K562 (cell line): ENCODE data around the gene FBXW9. TPM values are rescaled to one million over a fixed set of nuclear protein-coding genes. Genes with fewer than 3 reads are reported as not detected.

Source experiments
- BCLAF1 ChIP-seq, 2 experiments: fragments of 450-650 bp in 1 of 2; IDR thresholded peaks; 2 replicates each; pipeline ENCODE4 v1.6.1; 2011 to 2017; ENCODE audit warnings: low read depth in 2 of 2, antibody characterized with exemption in 1 of 2, borderline replicate concordance in 1 of 2, low read length in 1 of 2, mild to moderate bottlenecking in 1 of 2, mixed read lengths in 1 of 2; ENCODE audit not compliant: control insufficient read depth in 1 of 2
- EP400 ChIP-seq: fragments of 450-650 bp; IDR thresholded peaks from 2 replicates; pipeline ENCODE4 v1.6.1; 2017; ENCODE audit warnings: antibody characterized with exemption, mild to moderate bottlenecking, moderate library complexity
- ETS1 ChIP-seq: conservative IDR thresholded peaks from 2 replicates; pipeline ENCODE4 v1.6.1; 2011; ENCODE audit warnings: low read depth, mild to moderate bottlenecking, low read length; ENCODE audit not compliant: control insufficient read depth
- LARP7 ChIP-seq: fragments of 450-650 bp; IDR thresholded peaks from 2 replicates; pipeline ENCODE4 v1.6.1; 2016
- NKRF ChIP-seq: fragments of 450-650 bp; IDR thresholded peaks from 2 replicates; pipeline ENCODE4 v1.6.1; 2016; ENCODE audit warnings: borderline replicate concordance
- RAD21 ChIP-seq, 2 experiments: fragments of 250-450 bp in 1 of 2; fragments of 450-650 bp in 1 of 2; sonication (Bioruptor Pico) in 1 of 2; formaldehyde crosslinking in 1 of 2; IDR thresholded peaks in 1 of 2; conservative IDR thresholded peaks in 1 of 2; 2 replicates each; pipeline versions ENCODE4 v1.4.0 to v1.8.0; 2020 to 2022; ENCODE audit warnings: mild to moderate bottlenecking in 2 of 2, moderate library complexity in 1 of 2
- TSC22D4 ChIP-seq: fragments of 450-650 bp; IDR thresholded peaks from 2 replicates; pipeline ENCODE4 v1.6.1; 2016; ENCODE audit warnings: missing genetic modification characterization, missing biosample characterization, control low read depth
- ZNF253 ChIP-seq: fragments of 250-450 bp; sonication (Bioruptor Pico); conservative IDR thresholded peaks from 2 replicates; pipeline ENCODE4 v1.6.1; 2021; ENCODE audit warnings: mild to moderate bottlenecking
- ZNF280A ChIP-seq: fragments of 450-650 bp; IDR thresholded peaks from 2 replicates; pipeline ENCODE4 v1.6.1; 2018; ENCODE audit warnings: mild to moderate bottlenecking, low read depth; ENCODE audit not compliant: partially characterized antibody
- ZNF695 ChIP-seq: fragments of 450-650 bp; formaldehyde crosslinking; IDR thresholded peaks from 2 replicates; pipeline ENCODE4 v1.4.0; 2020; ENCODE audit warnings: mild to moderate bottlenecking, moderate library complexity
- polyA plus RNA-seq, 8 experiments: library from polyadenylated mRNA; depleted of rRNA in 4 of 8; stranded (reverse) in 5 of 8; unstranded in 3 of 8; fragments of >200 nt; fragmentation: Nextera tagmentation in 2 of 8; fragmentation: Illumina TruSeq in 1 of 8; extraction: Ambion mirVana in 2 of 8; extraction: Trizol in 1 of 8; gene quantifications; 2 replicates each; pipeline versions ENCODE4 v1.2.1 to v1.2.3, GENCODE V29; 2011 to 2014; ENCODE audit warnings: inconsistent platforms in 1 of 8, missing spikeins in 1 of 8
- total RNA-seq, 7 experiments: library from RNA; depleted of rRNA in 6 of 7; stranded (reverse); fragments of >200 nt in 6 of 7; fragmentation: Illumina TruSeq in 2 of 7; extraction: Trizol in 2 of 7; gene quantifications; 2 replicates each; pipeline versions ENCODE4 v1.2.1 to v1.2.3, GENCODE V29; 2011 to 2021; ENCODE audit warnings: low replicate concordance in 1 of 7

Gene FBXW9
- total and polyA plus RNA-seq, 9 of the 15 experiments (the other 6 are each of a cell fraction or from before 2014, with no cell fraction given), result 0.23 to 21.7 (median 6.2) TPM

DNA sequence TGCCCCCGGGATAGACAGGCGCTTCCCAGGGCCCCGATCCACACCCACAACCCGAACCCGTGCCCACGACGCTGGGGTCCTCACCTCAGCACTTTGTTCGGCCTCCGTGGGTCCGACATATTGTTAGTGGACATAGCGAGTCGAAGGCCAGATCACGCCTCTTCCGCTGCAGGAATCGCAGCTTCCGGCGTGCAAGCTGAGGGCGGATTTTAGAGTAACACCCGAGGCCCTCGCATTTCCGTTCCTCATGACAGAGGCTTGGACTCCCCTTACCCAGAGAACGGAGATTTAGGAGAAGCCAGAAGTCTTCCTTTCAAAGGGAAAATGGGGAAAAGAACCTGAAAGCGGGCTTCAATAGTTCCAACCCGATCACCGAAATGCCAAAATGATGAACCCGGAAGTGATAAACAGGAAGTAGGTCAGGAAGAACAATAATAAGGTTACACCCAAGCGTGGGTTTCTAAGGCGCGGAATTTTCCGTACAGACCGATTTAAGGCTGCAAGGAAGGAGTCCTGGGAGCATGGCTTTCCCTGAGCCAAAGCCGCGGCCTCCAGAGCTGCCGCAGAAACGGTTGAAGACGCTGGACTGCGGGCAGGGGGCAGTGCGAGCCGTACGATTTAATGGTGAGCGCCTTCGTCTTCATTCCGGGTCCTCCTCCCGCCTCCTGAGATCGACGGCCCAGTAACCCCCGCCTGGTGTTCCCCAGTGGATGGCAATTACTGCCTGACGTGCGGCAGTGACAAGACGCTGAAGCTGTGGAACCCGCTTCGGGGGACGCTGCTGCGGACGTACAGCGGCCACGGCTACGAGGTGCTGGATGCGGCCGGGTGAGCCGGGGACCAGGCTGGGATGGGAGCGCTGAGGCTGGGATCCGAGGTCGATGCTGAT is 26.9 kb downstream of the FBXW9 start (continued):
- no peak for TF ChIP-seq ZNF280A
- TF ChIP-seq TSC22D4 (tag), result no peak
- TF ChIP-seq ZNF253 (CRISPR knock-in tag), result no peak
- TF ChIP-seq BCLAF1 (IDR thresholded peaks at IDR 0.05; ENCODE audit: borderline replicate concordance in 1 of 2, control insufficient read depth in 1 of 2, low read depth in 2 of 2, low read length in 1 of 2), result peak in 1 of 2 experiments; percentile 45; a peak in 1 of 4 replicates
- TF ChIP-seq ETS1, result peak; percentile 66; the same call in 1 of the 2 replicates
- peak; percentile 93 for TF ChIP-seq EP400
- TF ChIP-seq ZNF695, result no peak
- TF ChIP-seq NKRF, result peak; percentile 86; the same call in 1 of the 2 replicates
- TF ChIP-seq RAD21 (CRISPR knock-in tag; conservative IDR thresholded peaks at IDR 0.05 in 1 of 2, IDR thresholded peaks at IDR 0.05 in 1 of 2), result peak in 1 of 2 experiments; percentile 7; a peak in 1 of 4 replicates
- no peak for TF ChIP-seq LARP7
